GM12875 (cell line): ENCODE results near the gene RPA1.

Source experiments
- H3K4me3 ChIP-seq: one replicate; pipeline ENCODE4 v1.5.1; 2011; ENCODE audit warnings: low read depth, low read length, control low read depth
- CTCF ChIP-seq: IDR thresholded peaks from 2 replicates; pipeline ENCODE4 v1.5.1; 2011; ENCODE audit warnings: low read depth, mild to moderate bottlenecking, control low read depth, inconsistent platforms, low read length, moderate library complexity, borderline replicate concordance; ENCODE audit not compliant: insufficient read depth

The RPA1 gene

DNA sequence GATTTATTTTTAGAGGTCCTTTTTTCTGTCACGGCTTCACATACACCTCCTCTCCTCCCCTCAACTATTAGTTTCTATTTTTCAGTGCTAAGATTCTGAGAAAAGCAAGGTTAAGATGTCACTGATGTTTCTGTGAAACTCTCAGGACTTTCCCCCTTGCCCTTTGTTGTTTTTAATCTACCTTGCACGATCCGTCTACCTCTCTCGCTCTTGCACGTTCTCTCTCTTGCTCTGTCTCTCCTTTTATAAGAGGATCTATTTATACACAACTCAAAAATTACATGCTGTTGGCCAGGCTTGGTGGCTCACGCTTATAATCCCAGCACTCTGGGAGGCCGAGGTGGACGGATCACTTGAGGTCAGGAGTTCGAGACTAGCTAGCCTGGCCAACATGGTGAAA lies 43.6 kb downstream of the RPA1 start:
- no peak for TF ChIP-seq CTCF
- no peak overlapping the region for H3K4me3 ChIP-seq

GRCh38 chr17:1875597-1875996 lies 45.8 kb downstream of the RPA1 start:
- TF ChIP-seq CTCF = no peak
- no peak overlapping the region for H3K4me3 ChIP-seq

DNA sequence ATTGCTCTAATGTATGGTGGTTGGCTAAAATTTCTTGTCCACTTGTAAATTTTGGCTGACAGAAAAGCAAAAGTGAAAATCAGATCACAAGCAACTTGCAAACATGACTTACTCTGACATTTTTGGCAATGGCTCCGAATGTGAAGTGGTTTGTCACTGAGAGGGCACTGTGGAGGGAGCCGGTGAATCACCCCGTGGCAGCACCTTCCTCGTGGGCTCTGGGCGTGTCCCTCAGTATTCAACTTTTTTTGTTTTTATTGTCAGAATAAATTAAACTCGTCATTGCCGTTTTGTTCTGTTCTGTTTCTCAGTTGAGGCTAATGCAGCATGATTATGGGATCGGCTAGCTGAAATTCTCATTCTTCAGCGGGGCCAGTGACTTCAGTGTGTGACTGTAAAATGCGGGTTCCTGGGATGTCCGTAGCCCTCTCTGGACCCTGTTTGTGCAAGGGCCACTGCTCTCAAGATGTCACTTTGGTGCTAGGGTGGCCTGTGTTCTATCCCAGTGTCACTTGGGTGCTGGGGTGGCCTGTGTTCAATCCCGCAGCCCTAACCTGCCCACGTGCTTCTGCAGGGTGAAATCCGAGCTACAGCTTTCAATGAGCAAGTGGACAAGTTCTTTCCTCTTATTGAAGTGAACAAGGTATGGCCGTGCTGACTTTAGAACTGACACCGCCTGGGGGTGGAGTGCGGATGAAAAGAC lies 48.8 kb downstream of the RPA1 start:
- no peak overlapping the region for H3K4me3 ChIP-seq
- no peak for TF ChIP-seq CTCF

DNA sequence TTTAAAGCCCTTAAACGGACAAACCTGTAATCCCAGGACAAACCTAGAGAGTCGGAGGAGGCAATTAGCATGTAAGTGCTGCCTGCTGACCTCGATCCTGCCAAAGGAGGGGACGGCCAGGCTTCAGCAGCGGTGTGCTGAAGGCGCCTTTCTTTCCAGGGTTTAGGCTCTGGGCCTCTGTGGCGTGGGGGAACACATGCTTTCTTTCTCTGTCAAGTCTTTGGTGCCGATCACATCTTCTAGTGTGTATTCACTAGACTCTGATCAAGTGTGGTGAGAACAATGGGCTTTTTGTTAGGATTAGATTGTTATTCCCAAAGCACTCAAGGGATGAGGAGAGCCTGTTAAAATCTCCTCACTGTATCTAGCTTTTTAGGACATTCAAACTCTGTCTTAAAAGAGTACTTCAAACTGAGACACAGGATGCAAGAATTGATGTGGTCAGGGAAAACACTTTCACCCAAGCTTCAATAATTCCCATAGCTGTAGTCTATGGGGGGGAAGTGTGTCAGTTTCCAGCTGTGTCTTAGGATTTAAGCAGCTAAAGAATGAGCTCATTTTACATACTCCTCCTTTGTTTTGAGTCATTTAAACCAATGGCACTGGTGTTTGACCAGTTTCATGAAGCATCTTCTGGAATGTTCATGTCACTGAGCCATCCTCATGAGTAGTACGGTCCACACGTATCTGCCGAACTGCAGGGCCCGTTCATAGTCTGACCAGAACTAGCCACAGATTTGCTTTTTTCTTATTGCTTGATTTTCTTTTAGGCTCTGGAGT lies 51.2 kb downstream of the RPA1 start:
- TF ChIP-seq CTCF = no peak
- no peak overlapping the region for H3K4me3 ChIP-seq

DNA sequence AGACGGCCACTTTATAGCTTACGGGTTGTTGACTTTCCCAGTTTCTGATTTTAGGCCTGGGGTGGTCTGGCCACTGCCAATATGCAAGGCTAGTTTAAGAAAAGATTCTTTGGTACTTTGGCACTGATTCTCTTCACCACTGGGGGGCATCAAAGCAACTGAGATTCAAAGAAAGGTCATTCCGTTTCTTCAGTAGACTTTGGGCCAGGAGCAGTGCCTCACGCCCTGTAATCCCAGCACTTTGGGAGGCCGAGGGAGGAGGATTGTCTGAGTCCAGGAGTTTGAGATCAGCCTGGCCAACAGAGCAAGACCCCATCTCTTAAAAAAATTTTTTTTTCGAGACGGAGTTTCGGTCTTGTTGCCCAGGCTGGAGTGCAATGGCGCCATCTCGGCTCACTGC lies 53.0 kb downstream of the RPA1 start:
- H3K4me3 ChIP-seq = no peak overlapping the region
- peak; percentile 57; the same call in 1 of the 2 replicates for TF ChIP-seq CTCF

GRCh38 chr17:1883536-1883935 lies 53.7 kb downstream of the RPA1 start:
- TF ChIP-seq CTCF = no peak
- H3K4me3 ChIP-seq = no peak overlapping the region

- no peak for TF ChIP-seq CTCF
- no peak overlapping the region for H3K4me3 ChIP-seq
Observed at GRCh38 chr17:1888741-1889140, 58.9 kb downstream of the RPA1 start.
